NCI-H345 treated with DMSO at 0.1 percent for 48 hours (cell line): ENCODE measurements around the gene KCNK10.

Source experiments
- DNase-seq: peaks from one replicate; lab custom pipeline; 2025; ENCODE audit not compliant: unreplicated experiment; lab: John Stamatoyannopoulos, UW

The KCNK10 gene

GRCh38 chr14:88323086-88323522, at the start of gene KCNK10:
Gene KCNK10 (minus strand): TSS chr14:88323269. CDS start chr14:88322798, 471 bp downstream.
- DNase-seq = no peak

GRCh38 chr14:88369496-88369895, 46.4 kb upstream of the KCNK10 start:
- DNase-seq = no peak

GRCh38 chr14:88364710-88365413, 41.8 kb upstream of the KCNK10 start:
- no peak for DNase-seq

DNA sequence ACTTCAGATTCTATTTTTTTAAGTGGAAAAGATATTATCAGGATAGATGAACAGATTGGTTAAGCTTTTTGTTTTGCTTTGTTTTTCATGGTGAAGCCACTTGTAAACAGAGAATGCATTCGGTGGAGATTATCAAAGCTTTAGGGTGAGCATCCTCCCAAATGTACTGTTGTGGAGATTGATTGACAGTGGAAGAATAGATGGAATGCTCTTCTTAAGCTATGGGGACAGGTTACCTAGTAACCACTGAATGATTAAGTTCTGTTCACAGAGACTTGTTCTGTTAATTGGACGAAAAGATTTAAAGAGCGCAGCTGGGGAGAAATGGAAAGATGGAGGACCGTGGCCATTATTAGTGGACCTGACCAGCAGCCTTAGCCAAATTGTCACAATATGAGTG, 40.6 kb upstream of the KCNK10 start:
- no peak for DNase-seq

DNA sequence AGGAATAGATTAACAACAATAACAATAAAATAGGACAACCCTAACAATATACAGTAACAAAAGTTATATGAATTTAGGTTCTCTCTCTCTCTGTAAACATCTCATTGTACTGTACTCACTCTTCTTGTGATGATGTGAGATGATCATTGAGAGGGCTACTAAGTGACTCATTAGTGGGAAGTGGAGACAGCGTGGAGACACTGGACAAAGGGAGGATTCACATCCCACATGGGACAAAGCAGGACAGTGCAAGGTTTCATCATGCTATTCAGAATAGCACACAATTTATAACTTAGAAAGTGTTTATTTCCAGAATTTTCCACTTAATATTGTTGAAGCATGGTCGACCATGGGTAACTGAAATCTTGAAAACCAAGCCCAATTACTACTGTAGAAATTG, 36.4 kb upstream of the KCNK10 start:
- no peak for DNase-seq

DNA sequence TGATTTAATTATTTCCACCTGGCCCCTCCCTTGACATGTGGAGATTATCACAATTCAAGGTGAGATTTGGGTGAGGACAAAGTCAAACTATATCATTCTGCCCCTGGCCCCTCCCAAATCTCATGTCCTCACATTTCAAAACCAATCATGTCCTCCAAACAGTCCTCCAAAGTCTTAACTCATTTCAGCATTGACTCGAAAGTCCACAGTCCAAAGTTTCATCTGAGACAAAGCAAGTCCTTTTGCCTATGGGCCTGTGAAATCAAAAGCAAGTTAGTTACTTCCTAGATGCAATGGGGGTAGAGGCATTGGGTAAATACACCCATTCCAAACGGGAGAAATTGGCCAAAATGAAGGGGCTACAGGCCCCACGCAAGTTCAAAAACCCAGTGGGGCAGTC, 31.3 kb upstream of the KCNK10 start:
- no peak for DNase-seq

DNA sequence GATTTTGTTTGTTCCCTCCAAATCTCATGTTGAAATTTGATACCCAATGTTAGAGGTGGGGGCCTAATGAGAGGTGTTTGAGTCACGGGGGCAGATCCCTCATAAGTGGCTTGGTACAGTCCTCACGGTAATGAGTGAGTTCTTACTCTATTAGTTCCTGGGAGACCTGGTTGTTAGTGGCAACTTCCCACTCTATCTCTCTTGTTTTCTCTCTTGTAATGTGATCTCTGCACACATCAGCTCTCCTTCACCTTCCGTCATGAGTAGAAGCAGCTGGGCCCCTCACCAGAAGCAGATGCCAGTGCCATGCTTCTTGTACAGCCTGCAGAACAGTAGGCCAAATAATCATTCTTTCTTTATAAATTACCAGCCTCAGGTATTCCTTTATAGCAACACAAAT, 29.6 kb upstream of the KCNK10 start:
- no peak for DNase-seq

DNA sequence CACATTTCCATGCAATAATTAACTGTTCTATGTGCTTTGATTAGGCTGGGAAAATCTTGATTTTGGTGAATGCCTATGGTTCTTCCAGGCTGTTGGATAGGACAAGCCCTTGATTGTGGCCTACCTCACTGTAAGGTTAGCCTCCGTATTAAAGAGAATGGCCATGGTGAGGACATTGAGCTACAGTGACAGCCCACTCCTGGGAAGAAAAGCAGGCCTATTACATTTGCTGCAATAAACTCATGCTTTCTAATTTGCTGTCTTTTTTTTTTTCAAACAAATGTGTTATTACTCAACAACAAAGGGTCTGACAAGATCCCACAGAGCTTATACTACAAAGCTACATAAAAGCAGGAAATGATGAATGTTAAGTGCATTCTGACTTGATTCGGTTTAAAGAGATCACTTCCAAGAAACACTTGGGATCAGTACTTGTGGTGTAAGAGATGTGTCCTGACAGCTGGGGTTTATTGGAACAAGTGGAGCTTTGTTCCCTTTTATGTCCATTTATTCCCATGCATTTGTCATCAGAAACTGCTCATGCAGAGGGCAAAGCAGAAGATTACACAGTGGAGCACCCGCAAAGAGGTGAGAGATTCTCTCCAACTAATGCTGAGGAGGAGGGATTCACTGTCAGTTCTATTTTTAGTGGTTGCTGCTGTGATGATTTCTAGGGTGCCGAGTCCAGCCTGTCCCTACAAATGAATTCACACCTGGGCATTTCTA, 29.1 kb upstream of the KCNK10 start:
- peak; percentile 58 for DNase-seq

DNA sequence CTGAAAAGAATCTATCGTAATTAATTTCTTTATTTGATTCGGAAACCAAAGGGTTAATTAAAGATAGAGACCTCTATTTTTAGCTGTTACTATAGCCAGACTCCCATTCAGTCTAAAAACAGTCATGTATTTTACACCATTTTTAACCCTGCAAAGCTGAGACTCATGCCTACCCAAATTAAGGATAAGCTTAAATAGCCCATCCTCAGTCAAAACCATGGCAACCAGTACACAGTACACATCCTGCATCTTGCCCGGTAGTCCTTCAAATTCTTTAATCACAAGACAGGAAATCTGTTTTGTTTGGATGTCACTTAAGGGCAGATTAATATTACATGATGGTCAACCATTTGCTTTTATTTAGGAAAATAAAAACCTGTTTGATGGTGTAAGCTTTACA, 25.5 kb upstream of the KCNK10 start:
- DNase-seq = no peak

DNA sequence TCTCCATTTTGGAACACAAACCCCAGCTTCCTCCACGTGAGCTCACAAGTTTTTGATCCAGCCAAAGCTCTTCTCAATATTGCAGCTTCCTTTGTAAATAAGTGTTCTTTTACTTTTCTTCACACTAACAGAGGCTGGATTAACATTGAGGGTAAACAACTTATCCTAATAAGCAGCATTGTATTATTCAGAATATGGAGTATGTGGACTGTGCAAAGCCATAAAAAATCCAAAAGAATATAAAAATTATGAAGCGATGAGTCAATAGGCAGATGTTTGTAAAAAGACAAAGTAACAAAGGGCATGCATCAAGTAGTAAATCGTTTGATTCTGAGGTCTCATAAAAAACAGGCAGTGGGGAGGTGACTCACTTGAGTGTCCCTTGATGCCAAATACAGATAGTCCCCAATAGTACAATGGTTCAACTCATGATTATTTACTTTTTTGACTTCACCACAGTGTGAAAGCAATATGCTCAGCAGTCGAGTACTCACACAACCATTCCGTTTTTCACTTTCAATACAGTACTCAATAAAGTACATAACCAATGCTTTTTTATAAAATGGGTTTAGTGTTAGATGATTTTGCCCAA, 23.1 kb upstream of the KCNK10 start:
- DNase-seq = peak; percentile 13

GRCh38 chr14:88342980-88343379, 19.9 kb upstream of the KCNK10 start:
- DNase-seq = no peak

- DNase-seq = no peak
Measured at GRCh38 chr14:88340357-88340756, 17.3 kb upstream of the KCNK10 start.

DNA sequence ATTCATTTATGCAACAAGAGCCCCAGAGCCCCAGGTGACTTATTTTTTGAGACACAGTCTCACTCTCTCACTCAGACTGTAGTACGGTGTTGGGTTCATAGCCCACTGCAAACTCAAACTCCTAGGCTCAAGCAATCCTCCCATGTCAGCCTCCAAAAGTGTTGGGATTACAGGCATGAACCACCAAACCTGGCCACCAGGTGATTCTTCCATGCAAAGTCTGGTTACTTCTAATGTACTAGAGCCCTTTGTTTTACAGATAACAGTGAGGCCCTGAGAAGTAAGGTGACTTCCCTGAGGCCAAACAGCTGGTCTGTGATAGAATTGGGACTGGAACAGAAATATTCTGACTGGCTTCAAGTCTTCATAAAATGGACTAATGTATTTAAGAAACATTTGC, 10.0 kb upstream of the KCNK10 start:
- no peak for DNase-seq

GRCh38 chr14:88327497-88327896, 4.4 kb upstream of the KCNK10 start:
- no peak for DNase-seq

GRCh38 chr14:88326352-88327103, 3.5 kb upstream of the KCNK10 start:
- DNase-seq = peak; percentile 20

- no peak for DNase-seq
Measured at GRCh38 chr14:88325883-88326282, 2.8 kb upstream of the KCNK10 start.

- no peak for DNase-seq
Measured at GRCh38 chr14:88324930-88325329, 1.9 kb upstream of the KCNK10 start.

DNA sequence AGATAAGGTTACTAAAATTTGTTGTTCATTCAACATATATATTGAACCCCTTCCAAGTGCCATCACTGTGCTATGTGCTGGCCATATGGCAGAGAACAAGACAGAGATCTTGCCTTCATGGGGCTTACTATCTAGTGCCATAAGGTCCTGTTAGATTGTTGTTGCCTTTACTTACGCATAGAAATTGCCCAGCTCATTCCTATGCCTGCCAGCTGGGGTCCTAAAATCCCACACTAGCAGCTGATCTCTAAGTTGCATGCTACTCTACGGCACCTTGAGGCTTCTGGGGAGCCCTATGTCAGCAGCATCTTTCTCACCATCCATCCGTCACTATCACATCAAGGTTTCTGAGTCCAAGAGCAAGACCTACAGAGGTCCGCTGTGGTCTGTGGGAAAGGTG, 1.4 kb upstream of the KCNK10 start:
- no peak for DNase-seq

- DNase-seq = peak; percentile 12
Measured at GRCh38 chr14:88323523-88324199, 592 bp upstream of the KCNK10 start.

GRCh38 chr14:88322504-88323085, 474 bp downstream of the KCNK10 start:
- no peak for DNase-seq
